ENCODE data around the gene ZBTB8A.
A peak's percentile ranks its signal among the peaks of the same experiment; 100 is the strongest.

The ZBTB8A gene

DNA sequence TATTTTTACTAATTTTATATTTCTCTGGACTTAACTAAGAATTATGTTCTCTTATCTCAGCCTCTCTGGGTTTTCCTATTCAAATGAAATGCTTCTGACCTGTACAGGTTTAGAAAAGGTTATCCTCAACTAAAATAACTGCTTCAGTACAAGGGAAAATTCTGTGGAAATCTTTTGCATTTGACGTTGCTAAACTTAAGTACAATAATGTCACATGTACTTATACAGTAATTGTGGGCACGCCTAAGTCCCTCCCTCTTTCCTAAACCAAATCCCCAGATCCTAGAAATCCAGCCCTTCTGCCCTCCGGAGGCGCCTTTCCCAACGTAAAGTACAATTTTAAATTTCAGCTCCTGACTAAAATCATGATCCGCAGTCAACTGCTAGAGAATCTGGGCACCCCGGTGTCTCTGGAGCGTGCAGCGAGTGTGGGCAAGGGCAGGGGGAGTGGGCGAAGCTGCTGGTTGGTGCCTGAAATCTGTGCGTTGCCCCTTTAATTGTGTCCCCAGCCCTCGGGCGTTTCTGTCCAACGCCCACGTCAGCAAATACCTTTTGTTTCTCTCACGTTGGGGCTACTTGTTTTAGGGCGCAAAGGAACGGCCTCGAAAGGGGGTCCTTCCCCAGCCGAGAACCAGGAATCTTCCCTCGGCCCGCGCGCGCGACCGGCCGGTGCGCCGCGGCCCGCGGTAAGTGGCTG, at the start of gene ZBTB8A:
TSS of gene ZBTB8A (plus strand) at position 541 of the 697 bp plus-strand sequence. CDS start 53,505 bp downstream, outside the sequence.
- peak; percentile 44 for DNase-seq

DNA sequence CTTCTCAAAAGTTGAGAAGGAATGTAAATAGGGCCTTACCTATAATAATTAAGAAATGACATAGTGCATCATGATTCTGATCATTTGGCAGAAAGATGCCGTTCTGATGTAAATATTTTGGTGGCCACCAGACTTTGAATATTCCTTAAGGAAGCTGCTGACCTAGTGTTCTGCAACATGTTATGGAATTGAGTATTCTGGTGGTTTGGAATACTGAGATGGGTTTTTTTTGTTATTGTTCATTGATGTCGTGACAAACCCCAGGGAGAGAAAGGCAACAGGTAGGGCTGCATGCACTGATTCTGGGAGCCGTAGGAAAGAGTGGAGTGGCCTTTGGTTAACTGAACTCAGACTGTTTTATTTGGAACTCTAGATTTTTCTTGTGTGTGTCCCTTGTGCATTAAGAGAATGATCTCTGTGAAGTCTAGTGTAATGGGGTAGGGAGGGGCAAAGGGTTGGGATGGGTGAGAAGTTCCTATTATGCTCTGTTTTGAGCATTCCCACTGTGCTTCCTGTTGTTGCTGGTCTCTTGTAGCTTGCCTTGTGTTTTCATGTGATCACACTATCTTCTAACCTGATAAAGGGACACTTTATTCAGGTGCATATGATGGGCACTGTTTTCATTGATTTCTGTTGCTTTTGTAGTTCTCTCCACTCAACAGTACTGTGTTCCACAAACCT, 49.3 kb upstream of the ZBTB8A start:
- DNase-seq, result no peak

DNA sequence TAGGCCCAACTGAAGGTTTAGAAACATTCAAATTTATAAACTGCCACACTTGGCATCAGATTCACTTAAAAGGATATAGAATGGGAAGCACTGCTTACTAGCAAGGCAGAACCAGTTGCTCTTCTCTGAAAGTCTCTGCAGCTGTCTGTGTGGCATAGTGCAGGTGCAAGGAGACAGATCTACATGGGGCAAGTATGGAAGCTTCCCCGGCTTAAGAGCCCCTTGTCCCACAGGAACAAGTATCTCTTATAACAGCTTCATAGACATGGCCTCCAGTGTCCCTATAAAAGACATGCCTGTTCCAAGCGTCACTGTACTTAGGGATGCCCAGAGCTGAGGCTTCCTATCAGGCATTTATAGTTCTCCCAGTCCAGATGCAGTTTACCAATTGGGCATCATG, 47.8 kb upstream of the ZBTB8A start:
- no peak for DNase-seq

DNA sequence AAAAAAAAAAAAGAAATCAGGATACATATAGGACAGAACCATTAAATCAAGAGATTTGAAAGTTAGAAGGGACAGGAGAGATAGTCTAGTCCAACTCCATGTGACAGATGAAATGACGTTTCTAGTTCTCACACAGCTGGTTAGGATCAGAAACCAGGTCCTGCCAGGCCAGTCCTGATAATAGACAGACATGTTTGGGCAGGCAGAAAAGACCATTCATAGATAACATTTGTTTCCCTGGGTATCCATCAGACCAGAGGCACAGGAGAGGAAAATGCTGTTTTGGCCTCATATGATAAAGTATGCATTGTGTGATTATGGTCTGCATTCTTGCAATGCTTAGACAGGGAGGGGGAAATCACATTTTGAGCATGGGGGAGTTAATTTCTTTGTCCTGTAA, 45.0 kb upstream of the ZBTB8A start:
- no peak for DNase-seq

DNA sequence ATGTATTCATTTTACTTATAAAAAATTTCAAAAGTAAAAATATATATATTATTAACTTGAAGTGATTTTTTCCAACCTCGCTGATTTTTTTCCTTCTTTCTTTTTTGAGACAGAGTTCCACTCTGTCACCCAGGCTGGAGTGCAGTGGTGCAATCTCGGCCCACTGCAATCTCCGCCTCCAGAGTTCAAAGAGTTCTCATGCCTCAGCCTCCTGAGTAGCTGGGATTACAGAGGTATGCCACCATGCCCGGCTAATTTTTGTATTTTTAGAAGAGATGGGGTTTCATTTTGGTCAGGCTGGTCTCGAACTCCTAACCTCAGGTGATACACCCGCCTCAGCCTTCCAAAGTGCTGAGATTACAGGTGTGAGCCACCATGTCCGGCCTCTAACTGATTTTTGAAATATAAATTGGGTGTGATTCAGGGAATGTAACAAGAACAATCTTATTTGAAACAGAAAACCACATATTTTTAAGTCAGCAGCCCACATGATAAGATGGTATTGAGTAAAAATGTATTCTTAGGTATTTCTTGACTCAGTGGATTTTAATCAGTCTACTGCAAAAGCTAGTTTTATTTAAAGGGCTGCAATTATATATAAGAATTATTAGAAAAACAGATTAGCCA, 44.4 kb upstream of the ZBTB8A start:
- no peak for DNase-seq

DNA sequence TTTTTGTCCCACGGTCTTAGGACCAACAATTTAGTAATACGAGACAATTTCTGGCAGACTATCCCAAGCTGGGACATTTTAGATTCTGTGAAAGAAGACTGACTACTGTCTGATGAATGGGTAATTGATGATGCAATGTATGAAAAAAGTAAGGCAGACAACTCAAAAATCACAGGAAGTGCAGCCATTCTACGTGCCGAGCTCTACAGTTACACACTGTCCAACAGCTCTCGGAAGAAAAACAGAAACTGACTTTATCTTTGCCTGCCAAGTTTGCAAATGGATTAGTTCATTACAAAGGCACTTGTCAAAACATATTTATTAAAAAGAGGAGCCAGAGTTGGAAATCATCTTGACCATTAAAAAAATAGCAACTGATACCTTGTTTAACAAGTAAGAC, 43.1 kb upstream of the ZBTB8A start:
- no peak for DNase-seq

DNA sequence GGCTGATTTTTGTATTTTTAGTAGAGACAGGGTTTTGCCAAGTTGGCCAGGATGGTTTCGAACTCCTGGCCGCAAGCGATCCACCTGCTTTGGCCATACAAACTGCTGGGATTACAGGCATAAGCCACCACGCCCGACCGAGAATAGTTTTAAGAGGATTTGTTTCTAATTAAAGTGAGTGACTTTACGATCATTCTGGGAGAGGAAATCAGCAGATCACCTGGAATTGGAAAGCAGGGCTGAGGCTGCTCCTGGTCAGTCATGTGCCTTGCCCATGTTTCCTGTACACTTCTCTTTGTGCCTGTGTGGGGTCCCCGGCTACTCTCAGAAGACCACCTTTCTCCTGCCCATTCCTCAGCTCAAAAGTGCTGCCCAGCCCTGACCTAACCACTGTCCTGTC, 40.5 kb upstream of the ZBTB8A start:
- DNase-seq, result no peak

DNA sequence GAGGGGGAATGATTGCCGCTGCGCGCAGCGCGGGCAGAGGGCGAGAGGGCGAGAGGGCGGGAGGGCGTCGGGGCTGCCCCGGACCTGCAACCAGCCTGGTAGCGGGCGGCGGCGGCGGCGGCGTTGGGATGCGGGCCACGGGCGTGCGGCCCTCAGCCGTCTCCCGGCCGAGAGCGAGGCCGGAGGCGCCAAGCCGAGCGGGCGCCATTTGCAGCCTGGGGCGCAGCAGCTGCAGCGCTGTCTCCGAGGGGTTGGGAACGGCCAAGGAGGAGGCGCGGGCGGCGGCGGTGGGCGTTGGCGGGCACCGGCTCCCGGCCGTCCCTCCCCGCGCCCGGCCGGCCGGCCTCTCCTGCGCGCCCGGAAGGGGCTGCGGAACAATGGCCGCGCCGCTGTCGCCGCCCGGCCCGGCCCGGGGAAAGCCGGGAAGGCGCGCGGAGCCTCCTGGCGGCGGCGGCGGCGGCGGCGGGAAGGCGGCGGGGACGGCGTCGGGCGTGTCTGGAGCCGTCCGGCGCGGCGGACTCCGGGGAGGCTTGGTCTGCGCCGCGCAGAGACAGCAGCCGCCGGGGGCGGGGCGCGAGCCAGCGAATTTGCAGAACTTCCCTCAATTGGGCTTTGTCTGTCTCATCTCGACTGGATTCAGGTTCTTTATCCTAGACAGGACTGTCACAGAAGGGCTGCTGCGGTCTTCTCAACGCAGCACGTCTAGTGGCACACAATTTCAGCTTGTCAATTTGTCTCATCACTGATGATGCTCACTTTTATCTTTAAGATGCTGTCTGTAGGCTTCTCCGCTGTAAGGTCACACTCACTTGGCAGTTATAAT, 38.6 kb upstream of the ZBTB8A start:
- DNase-seq, result peak; percentile 64

DNA sequence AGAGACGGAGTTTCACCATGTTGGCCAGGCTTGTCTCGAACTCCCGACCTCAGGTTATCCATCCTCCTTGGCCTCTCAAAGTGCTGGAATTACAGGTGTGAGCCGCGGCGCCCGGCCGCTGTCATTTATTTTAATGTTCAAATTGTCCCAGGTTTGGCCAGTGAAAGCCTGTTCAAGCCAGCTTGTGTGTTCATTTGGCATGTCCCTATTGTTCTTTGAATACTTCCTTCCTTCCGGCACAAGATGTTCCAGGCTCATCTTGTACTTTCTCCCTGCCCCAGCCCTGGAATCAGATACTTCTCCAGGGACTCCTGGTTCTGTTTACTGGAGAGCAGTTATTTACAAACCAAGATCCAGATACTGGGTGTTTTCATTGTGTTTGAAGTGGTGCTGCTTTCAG, 37.4 kb upstream of the ZBTB8A start:
- DNase-seq, result no peak

DNA sequence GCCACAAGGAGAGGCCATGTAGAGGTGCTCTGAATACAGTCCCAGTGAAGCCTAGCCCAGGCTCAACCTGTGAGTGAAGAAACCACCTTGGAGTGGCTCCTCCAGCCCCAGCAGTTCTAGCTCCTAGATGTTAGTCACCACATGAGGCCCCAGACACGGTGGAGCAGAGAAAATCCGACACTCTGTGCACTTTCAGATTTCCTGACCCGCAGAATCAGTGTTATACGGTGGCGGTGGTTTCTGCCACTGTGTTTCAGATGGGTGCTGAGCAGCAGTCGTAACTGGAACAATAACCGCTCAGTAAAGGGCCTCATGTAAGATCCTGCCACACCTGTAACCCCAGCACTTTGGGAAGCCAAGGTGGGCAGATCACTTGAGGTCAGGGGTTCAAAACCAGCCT, 36.1 kb upstream of the ZBTB8A start:
- DNase-seq, result no peak

DNA sequence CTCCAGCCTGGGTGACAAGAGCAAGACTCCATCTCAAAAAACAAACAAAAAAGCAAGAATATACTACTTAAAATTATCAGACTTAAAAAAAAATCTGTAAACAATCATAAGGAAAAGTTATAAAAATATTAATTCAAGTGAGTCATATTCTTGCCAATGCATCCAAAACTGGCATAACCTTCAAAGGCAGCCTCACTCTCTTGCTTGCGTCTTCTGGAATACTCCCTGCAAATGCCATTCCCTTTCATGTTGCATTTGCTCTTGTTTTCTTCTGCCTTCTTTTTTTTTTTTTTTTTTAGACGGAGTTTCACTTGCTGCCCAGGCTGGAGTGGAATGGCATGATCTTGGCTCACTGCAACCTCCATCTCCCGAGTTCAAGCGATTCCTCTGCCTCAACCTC, 32.2 kb upstream of the ZBTB8A start:
- DNase-seq, result no peak

DNA sequence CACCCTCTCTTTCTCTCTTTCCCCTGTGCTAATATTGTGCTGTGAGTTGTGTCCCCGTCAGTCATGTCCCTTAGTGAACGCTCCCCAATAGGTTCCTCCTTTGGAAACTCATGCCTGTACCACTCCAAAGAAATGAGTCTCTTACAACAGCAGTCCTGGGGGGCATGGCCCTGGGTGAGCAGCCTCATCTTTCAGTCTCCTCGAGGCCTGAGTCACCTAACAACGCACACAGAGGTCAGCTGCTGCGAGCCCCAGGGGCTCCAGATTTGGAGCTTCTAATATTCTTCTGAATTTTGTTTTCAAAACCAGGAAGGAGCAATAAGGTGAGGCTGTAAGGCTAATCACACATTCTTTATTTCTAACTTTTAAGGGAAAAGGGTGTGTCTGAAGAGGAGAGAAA, 30.5 kb upstream of the ZBTB8A start:
- DNase-seq, result no peak

DNA sequence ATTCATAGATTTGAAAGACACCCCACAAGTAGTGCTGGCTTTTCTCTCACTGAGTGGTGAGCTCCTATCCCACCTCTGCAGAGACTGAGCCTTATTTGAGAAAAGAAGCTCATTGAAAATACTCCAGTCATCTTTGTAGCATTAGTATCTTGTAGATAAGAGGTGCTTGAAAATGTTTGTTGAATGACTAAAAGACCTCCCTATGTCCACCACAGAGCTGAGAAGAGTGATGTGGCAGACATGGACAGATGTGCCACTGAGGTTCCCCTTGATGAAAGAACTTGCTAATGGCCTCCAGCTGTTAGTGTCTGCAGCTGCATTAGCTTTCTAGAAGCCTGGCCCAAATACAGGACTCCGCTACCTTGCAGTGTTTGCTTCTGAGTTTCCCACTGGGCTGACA, 29.3 kb upstream of the ZBTB8A start:
- no peak for DNase-seq

DNA sequence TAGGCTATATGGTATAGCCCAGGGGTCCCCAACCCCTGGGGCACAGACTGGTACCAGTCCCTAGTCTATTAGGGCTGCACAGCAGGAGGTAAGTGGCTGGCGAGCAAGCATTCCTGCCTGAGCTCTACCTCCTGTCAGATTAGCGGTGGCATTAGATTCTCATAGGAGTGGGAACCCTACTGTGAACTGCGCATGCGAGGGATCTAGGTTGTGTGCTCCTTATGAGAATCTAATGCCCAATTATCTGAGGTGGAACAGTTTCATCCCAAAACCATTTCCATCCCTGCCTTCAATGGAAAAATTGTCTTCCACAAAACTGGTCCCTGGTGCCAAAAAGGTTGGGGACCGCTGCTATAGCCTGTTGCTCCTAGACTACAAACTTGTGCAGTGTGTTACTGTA, 22.8 kb upstream of the ZBTB8A start:
- DNase-seq, result no peak

DNA sequence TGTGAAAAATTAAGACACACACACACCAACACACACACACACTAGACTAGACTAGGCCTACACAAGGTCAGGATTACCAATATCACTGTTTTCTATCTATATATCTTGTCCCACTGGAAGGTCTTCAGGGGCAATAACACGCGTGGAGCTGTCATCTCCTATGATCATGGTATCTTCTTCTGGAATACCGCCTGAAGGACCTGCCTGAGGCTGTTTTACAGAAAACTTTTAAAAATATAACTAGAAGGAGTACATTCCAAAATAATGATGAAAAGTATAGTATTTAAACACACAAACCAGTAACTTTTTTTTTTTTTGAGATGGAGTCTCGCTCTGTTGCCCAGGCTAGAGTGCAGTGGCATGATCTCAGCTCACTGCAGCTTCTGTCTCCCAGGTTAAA, 20.3 kb upstream of the ZBTB8A start:
- DNase-seq, result no peak

DNA sequence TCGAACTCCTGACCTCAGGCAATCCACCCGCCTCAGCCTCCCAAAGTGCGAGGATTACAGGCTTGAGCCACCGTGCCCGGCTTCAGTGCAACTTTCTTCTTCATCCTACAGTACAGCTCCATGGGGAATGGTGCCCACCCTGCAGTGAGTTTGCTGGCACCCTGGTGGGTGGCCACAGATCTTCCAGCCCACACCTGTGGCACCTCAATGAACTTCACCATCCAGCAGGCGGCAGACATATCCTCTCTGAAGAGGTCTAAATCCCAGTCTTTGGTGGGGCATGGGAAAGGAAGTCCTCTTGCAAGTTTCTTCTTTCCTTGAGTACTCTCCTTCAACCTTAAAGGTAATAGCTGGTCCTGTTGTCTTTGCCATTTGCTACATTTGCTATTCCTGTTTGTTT, 18.1 kb upstream of the ZBTB8A start:
- no peak for DNase-seq

DNA sequence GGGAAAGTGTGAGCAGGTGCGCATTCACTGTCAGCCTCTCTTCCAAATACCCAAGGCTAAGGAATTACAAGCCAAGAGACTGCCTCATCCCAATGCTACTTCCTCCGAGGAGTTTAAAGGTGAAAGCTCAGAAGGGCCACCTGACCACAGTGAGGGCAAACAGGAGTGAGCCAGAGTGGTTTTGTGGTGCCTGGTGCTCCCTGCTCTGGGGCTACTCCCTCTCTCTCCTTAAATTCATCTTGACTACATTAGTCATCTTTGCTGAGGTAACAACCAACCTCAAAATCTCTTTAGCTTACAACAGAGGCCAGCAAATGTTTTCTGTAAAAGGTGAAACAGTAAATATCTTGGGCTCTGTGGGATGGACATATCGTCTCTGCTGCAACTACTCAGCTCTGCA, 14.2 kb upstream of the ZBTB8A start:
- DNase-seq, result no peak

DNA sequence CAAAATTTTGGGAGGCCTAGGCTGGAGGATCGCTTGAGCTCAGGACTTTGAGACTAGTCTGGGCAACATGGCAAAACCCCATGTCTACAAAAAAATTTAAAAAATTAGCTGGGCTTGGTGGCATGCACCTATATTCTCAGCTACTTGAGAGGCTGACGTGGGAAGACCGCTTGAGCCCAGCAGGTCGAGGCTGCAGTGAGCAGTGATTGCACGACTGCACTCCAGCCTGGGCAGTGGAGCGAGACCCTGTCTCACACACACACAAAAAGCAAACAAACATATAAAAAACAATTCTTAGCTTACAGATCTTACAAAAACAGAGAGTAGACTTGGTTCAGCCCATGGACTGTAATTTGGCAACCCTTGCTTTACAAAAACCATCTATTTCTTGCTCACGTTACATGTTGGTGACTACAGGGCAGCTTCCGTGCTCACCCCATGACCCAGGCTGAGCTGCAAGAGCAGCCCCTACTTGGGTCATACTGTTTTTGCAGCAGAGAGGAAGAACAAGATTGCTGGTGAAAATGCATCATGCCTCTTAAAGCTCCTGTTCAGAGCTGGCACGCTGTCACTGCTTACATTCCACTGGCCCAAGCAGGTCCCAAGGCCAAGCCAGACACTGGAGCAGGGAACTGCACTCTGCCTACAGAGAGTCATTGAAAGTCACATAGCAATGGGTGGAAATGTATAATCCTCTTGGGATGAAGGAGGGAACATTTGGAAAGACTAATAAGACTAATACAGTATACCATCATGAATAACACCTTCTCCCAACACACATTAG, 13.4 kb upstream of the ZBTB8A start:
- DNase-seq, result no peak

DNA sequence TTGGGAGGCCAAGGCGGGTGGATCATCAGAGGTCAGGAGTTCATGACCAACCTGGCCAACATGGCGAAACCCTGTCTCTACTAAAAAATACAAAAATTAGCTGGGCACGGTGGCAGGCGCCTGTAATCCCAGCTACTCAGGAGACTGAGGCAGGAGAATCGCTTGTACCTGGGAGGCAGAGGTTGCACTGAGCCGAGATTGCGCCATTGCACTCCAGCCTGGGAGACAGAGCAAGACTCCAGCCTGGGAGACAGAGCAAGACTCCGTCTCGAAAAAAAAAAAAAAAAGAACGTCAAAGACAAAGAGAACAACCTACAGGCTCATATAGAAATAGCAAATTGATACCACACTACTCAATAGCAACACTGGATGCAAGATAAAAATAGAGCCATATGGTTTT, 10.7 kb upstream of the ZBTB8A start:
- DNase-seq, result peak; percentile 35

DNA sequence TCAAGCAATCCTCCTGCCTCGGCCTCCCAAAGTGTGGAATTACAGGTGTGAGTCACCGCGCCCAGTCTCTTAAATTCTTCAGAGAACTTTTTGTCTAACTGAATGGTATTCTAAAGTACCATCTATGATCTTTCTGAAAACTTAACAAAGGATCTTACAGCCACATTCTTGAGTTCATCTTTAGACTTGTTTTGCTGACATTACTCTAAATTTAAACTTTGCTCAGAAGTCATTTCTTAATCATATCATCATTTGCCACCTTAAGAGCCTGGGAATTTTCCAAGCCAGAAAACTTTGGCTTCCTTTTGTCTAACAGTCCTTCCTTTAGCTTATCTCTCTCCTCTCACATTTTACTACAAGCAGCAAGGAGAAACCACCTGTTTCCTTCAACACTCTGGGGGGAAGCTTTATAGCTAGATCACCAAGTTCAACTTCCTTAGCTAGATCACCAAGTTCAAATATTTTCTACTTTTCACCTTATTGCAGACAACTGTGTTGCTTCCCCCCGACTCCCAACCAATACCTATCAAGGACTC, 5.4 kb upstream of the ZBTB8A start:
- no peak for DNase-seq

DNA sequence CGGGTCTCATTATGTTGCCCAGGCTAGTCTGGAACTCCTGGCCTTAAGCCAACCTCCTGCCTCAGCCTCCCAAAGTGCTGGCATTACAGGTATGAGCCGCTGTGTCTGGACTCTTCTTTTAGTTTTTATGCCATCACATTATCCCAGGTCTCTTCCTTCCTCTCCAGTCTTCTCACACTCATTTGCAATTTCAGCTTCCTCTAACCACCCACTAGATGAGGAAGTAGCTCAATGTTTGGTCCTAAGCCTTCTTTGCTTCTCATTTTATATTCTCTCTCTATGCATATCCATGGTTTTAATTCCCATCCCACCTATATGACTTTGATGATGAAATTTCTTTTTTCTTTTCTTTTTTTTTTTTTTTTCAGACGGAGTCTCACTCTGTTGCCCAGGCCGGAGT, 3.1 kb upstream of the ZBTB8A start:
- DNase-seq, result no peak

DNA sequence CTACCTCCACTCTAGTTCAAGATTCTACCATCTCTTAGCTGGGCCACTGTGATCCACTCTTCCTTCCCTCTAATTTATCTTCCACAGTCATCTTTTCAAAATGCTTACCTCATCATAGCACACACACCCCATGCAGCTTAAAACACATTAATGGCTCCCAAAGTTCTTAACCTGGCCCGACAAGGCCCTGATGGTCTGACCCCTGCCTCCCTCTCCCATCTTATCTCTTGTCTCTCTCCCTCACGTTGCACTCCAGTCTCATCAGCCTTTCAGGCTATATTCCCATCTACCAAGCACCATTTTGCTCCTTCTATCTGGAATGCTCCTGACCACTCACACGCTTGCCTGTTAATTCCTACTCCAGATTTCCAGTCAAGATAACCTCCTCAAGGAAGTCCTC, 2.5 kb upstream of the ZBTB8A start:
- DNase-seq, result no peak

Data from NCI-H2171 (cell line).